GM23338 (cell line): ENCODE data around the gene CRHR1. TPM values are rescaled to one million over a fixed set of nuclear protein-coding genes. Genes with fewer than 3 reads are reported as not detected.

Source experiments
- ATAC-seq: fragments of 200-7000 bp; cut with Tn5 transposase; 3 replicates; pipeline ENCODE4 v1.9.1; 2020
- DNase-seq: peaks from one replicate; pipeline ENCODE4 v3.0.0-alpha.2; 2015; ENCODE audit warnings: low spot score
- H2AFZ ChIP-seq: fragments of 200-600 bp; sonication (generic); 2 replicates; pipeline ENCODE4 v1.8.0; 2016; ENCODE audit warnings: antibody characterized with exemption, mild to moderate bottlenecking, moderate library complexity
- H3F3A ChIP-seq: fragments of 200-600 bp; sonication (generic); replicated peaks from 2 replicates; pipeline ENCODE4 v1.8.0; 2017; ENCODE audit warnings: antibody characterized with exemption, mixed run types, low read depth
- H3K27ac ChIP-seq: fragments of 200-600 bp; sonication (generic); 2 replicates; pipeline ENCODE4 v1.6.1; 2016; ENCODE audit warnings: low read depth
- H3K27me3 ChIP-seq: fragments of 200-600 bp; sonication (generic); 2 replicates; pipeline ENCODE4 v1.8.0; 2016; ENCODE audit warnings: mild to moderate bottlenecking, mixed run types, moderate library complexity; ENCODE audit not compliant: insufficient read depth
- H3K36me3 ChIP-seq: fragments of 200-600 bp; sonication (generic); 2 replicates; pipeline ENCODE4 v1.8.0; 2016; ENCODE audit warnings: mild to moderate bottlenecking; ENCODE audit not compliant: insufficient read depth
- H3K4me1 ChIP-seq: fragments of 200-600 bp; sonication (generic); 2 replicates; pipeline ENCODE4 v1.8.0; 2016; ENCODE audit warnings: mild to moderate bottlenecking, moderate library complexity; ENCODE audit not compliant: insufficient read depth
- H3K4me2 ChIP-seq: fragments of 200-600 bp; sonication (generic); 2 replicates; pipeline ENCODE4 v1.7.1; 2017; ENCODE audit warnings: mixed run types
- H3K4me3 ChIP-seq: fragments of 200-600 bp; sonication (generic); 2 replicates; pipeline ENCODE4 v1.6.1; 2016; ENCODE audit warnings: mixed run types
- H3K79me2 ChIP-seq: fragments of 200-600 bp; sonication (generic); replicated peaks from 2 replicates; pipeline ENCODE4 v1.8.0; 2017; ENCODE audit warnings: mild to moderate bottlenecking; ENCODE audit not compliant: insufficient read depth
- H3K9me2 ChIP-seq: fragments of 200-600 bp; sonication (generic); 2 replicates; pipeline ENCODE4 v1.8.0; 2017; ENCODE audit not compliant: insufficient read depth
- H4K20me1 ChIP-seq: fragments of 200-600 bp; sonication (generic); replicated peaks from 2 replicates; pipeline ENCODE4 v1.8.0; 2017; ENCODE audit warnings: mild to moderate bottlenecking; ENCODE audit not compliant: insufficient read depth
- H3K27ac Mint-ChIP-seq: 2 replicates; pipeline ENCODE4 v1.8.0; 2020; ENCODE audit warnings: inconsistent platforms, mild to moderate bottlenecking, moderate library complexity, mixed read lengths
- H3K27me3 Mint-ChIP-seq: 3 replicates; pipeline ENCODE4 v1.8.0; 2022; ENCODE audit warnings: low read depth, mild to moderate bottlenecking, moderate library complexity, mixed read lengths, inconsistent platforms; ENCODE audit not compliant: insufficient read depth, poor library complexity
- H3K36me3 Mint-ChIP-seq: 3 replicates; pipeline ENCODE4 v1.8.0; 2021; ENCODE audit warnings: low read depth, mild to moderate bottlenecking, inconsistent platforms, moderate library complexity, mixed read lengths
- H3K4me1 Mint-ChIP-seq: 3 replicates; pipeline ENCODE4 v1.8.0; 2020; ENCODE audit warnings: mild to moderate bottlenecking, inconsistent platforms, mixed read lengths
- H3K4me3 Mint-ChIP-seq: 3 replicates; pipeline ENCODE4 v1.8.0; 2021; ENCODE audit warnings: moderate library complexity, mild to moderate bottlenecking, inconsistent platforms, mixed read lengths
- H3K9me3 Mint-ChIP-seq: 3 replicates; pipeline ENCODE4 v1.8.0; 2020; ENCODE audit warnings: moderate library complexity, mild to moderate bottlenecking, inconsistent platforms, mixed read lengths
- CREB1 ChIP-seq: fragments of 250-450 bp; sonication (Bioruptor Pico); IDR thresholded peaks from 2 replicates; pipeline ENCODE4 v1.5.0; 2020; ENCODE audit warnings: low read depth, mild to moderate bottlenecking, moderate library complexity
- ETS1 ChIP-seq: IDR thresholded peaks from 2 replicates; pipeline ENCODE4 v1.6.1; 2016; ENCODE audit warnings: antibody characterized with exemption
- EZH2 ChIP-seq: fragments of 200-600 bp; sonication (generic); IDR thresholded peaks from one replicate; pipeline ENCODE4 v1.8.0; 2017; ENCODE audit warnings: antibody characterized with exemption, mild to moderate bottlenecking, low read depth; ENCODE audit not compliant: unreplicated experiment
- EZH2phosphoT487 ChIP-seq: fragments of 200-600 bp; sonication (generic); IDR thresholded peaks from one replicate; pipeline ENCODE4 v1.8.1; 2018; ENCODE audit warnings: antibody characterized with exemption; ENCODE audit not compliant: unreplicated experiment
- JUNB ChIP-seq: IDR thresholded peaks from one replicate; pipeline ENCODE4 v1.6.1; 2016; ENCODE audit warnings: antibody characterized with exemption; ENCODE audit not compliant: unreplicated experiment
- NANOG ChIP-seq: IDR thresholded peaks from 2 replicates; pipeline ENCODE4 v1.6.1; 2016; ENCODE audit warnings: antibody characterized with exemption, borderline replicate concordance
- POLR2AphosphoS5 ChIP-seq: IDR thresholded peaks from 2 replicates; pipeline ENCODE4 v1.6.1; 2016; ENCODE audit warnings: antibody characterized with exemption, low read depth
- REST ChIP-seq: IDR thresholded peaks from one replicate; pipeline ENCODE4 v1.6.1; 2018; ENCODE audit warnings: antibody characterized with exemption; ENCODE audit not compliant: unreplicated experiment
- STAT1 ChIP-seq: IDR thresholded peaks from one replicate; pipeline ENCODE4 v1.6.1; 2016; ENCODE audit warnings: antibody characterized with exemption; ENCODE audit not compliant: unreplicated experiment
- ZNF114 ChIP-seq: fragments of 250-450 bp; sonication (Bioruptor Pico); IDR thresholded peaks from 2 replicates; pipeline ENCODE4 v1.5.0; 2020; ENCODE audit warnings: mild to moderate bottlenecking, moderate library complexity
- ZNF331 ChIP-seq: fragments of 250-450 bp; sonication (Bioruptor Pico); IDR thresholded peaks from 2 replicates; pipeline ENCODE4 v1.5.0; 2020; ENCODE audit warnings: low read depth, mild to moderate bottlenecking, moderate library complexity
- ZNF462 ChIP-seq: fragments of 250-450 bp; sonication (Bioruptor Pico); IDR thresholded peaks from 2 replicates; pipeline ENCODE4 v1.5.0; 2020; ENCODE audit warnings: mild to moderate bottlenecking, moderate library complexity
- polyA plus RNA-seq: library from polyadenylated mRNA; unstranded; fragments of >200 nt; fragmentation: Nextera tagmentation; extraction: Ambion mirVana; gene quantifications from 2 replicates; pipeline ENCODE4 v1.2.1, GENCODE V29; 2016
- total RNA-seq: library from RNA; depleted of rRNA; stranded (reverse); fragments of >200 nt; shearing (Covaris generic); gene quantifications from 2 replicates; pipeline ENCODE4 v1.2.3, GENCODE V29; 2014
- TF ChIP-seq, protein P1 (sequence below), 2 experiments: fragments of 200-600 bp in 1 of 2; sonication (generic) in 1 of 2; conservative IDR thresholded peaks; 2 replicates each; pipeline versions ENCODE4 v1.5.1 to v1.6.1; 2016 to 2017; ENCODE audit warnings: antibody characterized with exemption in 2 of 2, low read depth in 2 of 2, mild to moderate bottlenecking in 2 of 2, moderate library complexity in 1 of 2

Gene CRHR1
- total and polyA plus RNA-seq, 2 experiments from 2014 or later, result 0.19 to 0.76 TPM

DNA sequence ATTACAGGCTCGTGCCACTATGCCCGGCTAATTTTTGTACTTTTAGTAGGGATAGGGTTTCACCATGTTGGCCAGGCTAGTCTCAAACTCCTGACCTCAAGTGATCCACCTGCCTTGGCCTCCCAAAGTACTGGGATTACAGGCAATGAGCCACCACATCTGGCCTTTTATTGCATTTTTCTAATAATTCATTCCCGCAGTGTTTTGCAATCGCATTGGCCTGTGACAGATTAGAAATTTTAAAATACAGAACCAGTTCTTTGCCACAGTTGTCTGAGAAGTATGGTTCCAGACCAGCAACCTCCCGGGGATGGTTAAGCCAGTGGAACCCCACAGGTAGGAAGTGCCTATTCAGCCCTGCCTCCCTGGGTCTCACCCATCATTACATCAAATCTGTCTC lies 3.2 kb upstream of the CRHR1 start:
- Histone ChIP-seq H3K4me2 (no peak overlapping the region), H3K36me3 (no peaks in the 10 kb centered on the region), H3F3A (no peaks in the 10 kb centered on the region), H3K27ac (no peak overlapping the region), H3K4me1 (peaks cover 10% of the 10 kb centered on the region), H2AFZ (no peak overlapping the region), H3K79me2 (no peaks in the 10 kb centered on the region), H4K20me1 (0 out of 2 replicates have a peak, but pooled peaks cover 3% of the 10 kb centered on the region), H3K4me3 (no peak overlapping the region), H3K9me2 (no peaks in the 10 kb centered on the region), H3K27me3 (peaks cover 42% of the 10 kb centered on the region)
- DNase-seq, result no peak
- Mint-ChIP-seq H3K4me1 (peaks cover 26% of the 10 kb centered on the region), H3K27me3 (peaks cover 30% of the 10 kb centered on the region), H3K4me3 (no peak overlapping the region), H3K36me3 (no peaks in the 10 kb centered on the region), H3K9me3 (no peaks in the 10 kb centered on the region), H3K27ac (no peak overlapping the region)
- ATAC-seq, result no peak
- no peak for TF ChIP-seq NANOG
- no peak for TF ChIP-seq CREB1 (CRISPR knock-in tag)
- TF ChIP-seq ZNF331 (CRISPR knock-in tag), result no peak
- TF ChIP-seq, protein P1, sequence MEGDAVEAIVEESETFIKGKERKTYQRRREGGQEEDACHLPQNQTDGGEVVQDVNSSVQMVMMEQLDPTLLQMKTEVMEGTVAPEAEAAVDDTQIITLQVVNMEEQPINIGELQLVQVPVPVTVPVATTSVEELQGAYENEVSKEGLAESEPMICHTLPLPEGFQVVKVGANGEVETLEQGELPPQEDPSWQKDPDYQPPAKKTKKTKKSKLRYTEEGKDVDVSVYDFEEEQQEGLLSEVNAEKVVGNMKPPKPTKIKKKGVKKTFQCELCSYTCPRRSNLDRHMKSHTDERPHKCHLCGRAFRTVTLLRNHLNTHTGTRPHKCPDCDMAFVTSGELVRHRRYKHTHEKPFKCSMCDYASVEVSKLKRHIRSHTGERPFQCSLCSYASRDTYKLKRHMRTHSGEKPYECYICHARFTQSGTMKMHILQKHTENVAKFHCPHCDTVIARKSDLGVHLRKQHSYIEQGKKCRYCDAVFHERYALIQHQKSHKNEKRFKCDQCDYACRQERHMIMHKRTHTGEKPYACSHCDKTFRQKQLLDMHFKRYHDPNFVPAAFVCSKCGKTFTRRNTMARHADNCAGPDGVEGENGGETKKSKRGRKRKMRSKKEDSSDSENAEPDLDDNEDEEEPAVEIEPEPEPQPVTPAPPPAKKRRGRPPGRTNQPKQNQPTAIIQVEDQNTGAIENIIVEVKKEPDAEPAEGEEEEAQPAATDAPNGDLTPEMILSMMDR (conservative IDR thresholded peaks at IDR 0.05; ENCODE audit: low read depth in 2 of 2), result no peak
- no peak for TF ChIP-seq EZH2phosphoT487
- TF ChIP-seq EZH2, result no peak
- TF ChIP-seq ZNF114 (CRISPR knock-in tag), result no peak
- TF ChIP-seq POLR2AphosphoS5, result no peak
- TF ChIP-seq ETS1, result no peak
- TF ChIP-seq JUNB, result no peak
- TF ChIP-seq ZNF462 (CRISPR knock-in tag), result no peak
- no peak for TF ChIP-seq STAT1
- no peak for TF ChIP-seq REST
